Renal cortical epithelial cell (primary cell): Measurements from ENCODE around the gene ANKRD35. TPM values are rescaled to one million over a fixed set of nuclear protein-coding genes. Genes with fewer than 3 reads are reported as not detected.

ENCODE experiments used
- DNase-seq: peaks from one replicate; pipeline ENCODE4 v3.0.0-alpha.2; 2011; ENCODE audit warnings: low read depth
- total RNA-seq: library from RNA; depleted of rRNA; stranded (reverse); fragments of >200 nt; gene quantifications from 2 replicates; pipeline ENCODE4 v1.2.3, GENCODE V29; 2014

The ANKRD35 gene
- total RNA-seq, 1 donor from 2014 or later, result 0.10 TPM

- DNase-seq, result no peak
These were observed 12.3 kb upstream of the ANKRD35 start for GRCh38 chr1:145897969-145898368.

GRCh38 chr1:145895471-145895870 is 9.8 kb upstream of the ANKRD35 start:
- DNase-seq, result no peak

GRCh38 chr1:145893306-145894055 is 7.8 kb upstream of the ANKRD35 start:
- DNase-seq, result no peak

- DNase-seq, result no peak
These were observed 6.9 kb upstream of the ANKRD35 start for GRCh38 chr1:145892486-145893087.

- peak; percentile 100 for DNase-seq
These were observed 6.2 kb upstream of the ANKRD35 start for GRCh38 chr1:145891587-145892485.

GRCh38 chr1:145891143-145891542 is 5.5 kb upstream of the ANKRD35 start:
- peak; percentile 76 for DNase-seq

GRCh38 chr1:145889722-145890121 is 4.1 kb upstream of the ANKRD35 start:
- no peak for DNase-seq

- peak; percentile 96 for DNase-seq
These were observed 2.0 kb upstream of the ANKRD35 start for GRCh38 chr1:145887631-145888030.

- DNase-seq, result no peak
These were observed 1.1 kb upstream of the ANKRD35 start for GRCh38 chr1:145886816-145887215.

- no peak for DNase-seq
These were observed 724 bp upstream of the ANKRD35 start for GRCh38 chr1:145886390-145886789.

GRCh38 chr1:145884675-145885074 is 991 bp downstream of the ANKRD35 start:
- DNase-seq, result no peak

- no peak for DNase-seq
These were observed 5.9 kb downstream of the ANKRD35 start for GRCh38 chr1:145879775-145880174.

GRCh38 chr1:145878724-145879123 is 6.9 kb downstream of the ANKRD35 start:
- no peak for DNase-seq

GRCh38 chr1:145877923-145878486 is 7.7 kb downstream of the ANKRD35 start:
- DNase-seq, result no peak

GRCh38 chr1:145874646-145875045 is 11.0 kb downstream of the ANKRD35 start:
- DNase-seq, result no peak

GRCh38 chr1:145871994-145872924 is 13.4 kb downstream of the ANKRD35 start:
- DNase-seq, result no peak

- DNase-seq, result no peak
These were observed 17.4 kb downstream of the ANKRD35 start for GRCh38 chr1:145868232-145868631.

GRCh38 chr1:145863282-145864018 is 22.2 kb downstream of the ANKRD35 start:
- DNase-seq, result no peak

- peak; percentile 72 for DNase-seq
These were observed 26.1 kb downstream of the ANKRD35 start for GRCh38 chr1:145859491-145860023.

GRCh38 chr1:145858901-145859490 is 26.7 kb downstream of the ANKRD35 start, which contains the start of gene PIAS3:
PIAS3 (minus strand) TSS chr1:145859081; CDS start chr1:145858990, 91 bp downstream.
- peak; percentile 79 for DNase-seq
